Stimulated activated CD8-positive, alpha-beta memory T cell treated with anti-CD3 and anti-CD28 coated beads, Interleukin-7, amount 100 ng/mL, for 48 hours (primary cell): ENCODE results near the gene ACTN4.

Experiments used
- DNase-seq, 2 donors: peaks; one replicate each; pipeline ENCODE4 v3.0.0-alpha.2; 2020; ENCODE audit warnings: low read depth in 1 of 2; ENCODE audit errors: extremely low read depth in 1 of 2

ACTN4 gene

GRCh38 chr19:38707512-38708114 lies 60.2 kb downstream of the ACTN4 start:
- no peak for DNase-seq

- no peak for DNase-seq
Measured at GRCh38 chr19:38708413-38709024, 61.1 kb downstream of the ACTN4 start.

GRCh38 chr19:38709119-38709518 lies 61.7 kb downstream of the ACTN4 start:
- DNase-seq: no peak

GRCh38 chr19:38709671-38710415 lies 62.4 kb downstream of the ACTN4 start:
- DNase-seq: no peak

GRCh38 chr19:38710416-38710702 lies 62.9 kb downstream of the ACTN4 start:
- no peak for DNase-seq

GRCh38 chr19:38710928-38711725 lies 63.7 kb downstream of the ACTN4 start:
- DNase-seq: no peak

GRCh38 chr19:38711726-38712153 lies 64.3 kb downstream of the ACTN4 start:
- DNase-seq: no peak

- DNase-seq: no peak
Measured at GRCh38 chr19:38712161-38712748, 64.8 kb downstream of the ACTN4 start.

- no peak for DNase-seq
Measured at GRCh38 chr19:38713227-38713649, 65.8 kb downstream of the ACTN4 start.

- DNase-seq: no peak
Measured at GRCh38 chr19:38713865-38714264, 66.4 kb downstream of the ACTN4 start.

GRCh38 chr19:38714354-38714778 lies 66.9 kb downstream of the ACTN4 start:
- no peak for DNase-seq

GRCh38 chr19:38715555-38715954 lies 68.1 kb downstream of the ACTN4 start:
- no peak for DNase-seq

GRCh38 chr19:38717051-38717450 lies 69.6 kb downstream of the ACTN4 start:
- DNase-seq: no peak

- DNase-seq: no peak
Measured at GRCh38 chr19:38717855-38718254, 70.4 kb downstream of the ACTN4 start.

- no peak for DNase-seq
Measured at GRCh38 chr19:38718747-38719543, 71.5 kb downstream of the ACTN4 start.

GRCh38 chr19:38719761-38720558 lies 72.5 kb downstream of the ACTN4 start:
- no peak for DNase-seq

GRCh38 chr19:38720559-38721236 lies 73.2 kb downstream of the ACTN4 start:
- DNase-seq: no peak

GRCh38 chr19:38721496-38721895 lies 74.0 kb downstream of the ACTN4 start:
- DNase-seq: no peak
